GM18909 (cell line): ENCODE measurements around the gene KDM4B.

Source experiments
- ATAC-seq: cut with Tn5 transposase; IDR thresholded peaks from one replicate; pipeline ENCODE4 v1.9.1; 2021; ENCODE audit warnings: mild to moderate bottlenecking; ENCODE audit not compliant: unreplicated experiment, poor library complexity

KDM4B gene

DNA sequence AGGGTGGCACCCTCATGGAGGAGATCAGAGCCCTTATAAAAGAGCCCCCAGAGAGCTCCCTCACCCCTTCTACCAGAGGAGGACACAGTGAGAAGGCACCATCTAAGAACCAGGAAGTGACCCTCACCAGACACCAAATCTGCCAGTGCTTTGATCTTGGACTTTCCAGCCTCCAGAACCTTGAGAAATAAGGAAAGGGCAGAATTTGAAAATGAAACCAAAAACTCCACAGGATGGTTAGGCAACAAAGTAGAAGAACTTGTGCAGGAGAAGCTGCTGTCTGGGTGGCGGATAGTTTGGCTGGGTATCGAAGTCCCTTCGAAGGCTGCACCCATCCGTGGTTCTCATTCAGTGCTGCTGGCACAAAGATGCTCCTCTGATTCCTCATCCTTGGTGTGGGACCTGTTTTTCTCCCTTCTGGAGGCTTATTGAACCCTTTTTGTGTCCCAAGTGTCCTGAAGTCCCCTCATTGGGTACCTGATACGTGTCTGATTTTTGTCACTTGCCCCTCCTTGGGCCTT lies 130.8 kb downstream of the KDM4B start:
- ATAC-seq = no peak

DNA sequence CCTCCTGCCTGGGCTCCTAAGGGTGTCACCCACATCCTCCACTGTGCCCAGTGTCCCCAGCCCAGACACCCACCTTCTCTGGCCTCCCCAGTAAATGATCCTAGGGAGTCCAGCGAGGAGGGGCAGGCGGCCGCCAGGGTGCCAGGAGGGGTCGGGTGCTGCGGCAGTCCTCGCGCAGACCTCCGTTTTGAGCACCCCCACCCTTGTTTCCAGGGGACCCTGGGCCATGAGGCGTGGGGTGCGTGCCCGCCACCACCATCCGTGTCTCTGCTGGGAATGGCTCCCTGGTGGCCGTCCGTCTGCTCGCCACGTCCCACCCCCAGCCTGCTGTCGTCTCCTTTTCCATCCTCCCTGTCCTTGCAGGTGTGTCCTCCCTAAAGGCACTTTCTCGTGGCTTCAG lies 133.0 kb downstream of the KDM4B start:
- ATAC-seq = no peak

DNA sequence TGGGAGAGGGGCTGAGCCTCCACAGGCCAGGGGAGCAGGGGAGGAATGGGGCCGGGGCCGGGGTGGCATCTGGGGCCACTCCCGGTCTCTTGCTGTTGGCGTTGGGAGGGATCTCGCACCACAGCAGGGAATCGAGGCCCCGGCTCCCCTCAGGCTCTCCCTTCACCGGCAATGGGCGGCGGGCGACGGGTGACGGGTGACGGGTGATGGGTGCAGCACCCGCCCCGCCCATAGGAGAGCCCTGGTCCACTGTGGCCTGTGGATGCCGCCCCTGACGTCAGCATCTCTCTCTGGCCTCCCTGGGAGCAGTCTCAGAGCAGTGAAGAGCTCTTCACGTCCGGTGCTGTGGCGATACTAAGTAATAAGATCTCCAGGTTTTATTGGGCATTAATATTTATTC lies 133.6 kb downstream of the KDM4B start:
- ATAC-seq = no peak

DNA sequence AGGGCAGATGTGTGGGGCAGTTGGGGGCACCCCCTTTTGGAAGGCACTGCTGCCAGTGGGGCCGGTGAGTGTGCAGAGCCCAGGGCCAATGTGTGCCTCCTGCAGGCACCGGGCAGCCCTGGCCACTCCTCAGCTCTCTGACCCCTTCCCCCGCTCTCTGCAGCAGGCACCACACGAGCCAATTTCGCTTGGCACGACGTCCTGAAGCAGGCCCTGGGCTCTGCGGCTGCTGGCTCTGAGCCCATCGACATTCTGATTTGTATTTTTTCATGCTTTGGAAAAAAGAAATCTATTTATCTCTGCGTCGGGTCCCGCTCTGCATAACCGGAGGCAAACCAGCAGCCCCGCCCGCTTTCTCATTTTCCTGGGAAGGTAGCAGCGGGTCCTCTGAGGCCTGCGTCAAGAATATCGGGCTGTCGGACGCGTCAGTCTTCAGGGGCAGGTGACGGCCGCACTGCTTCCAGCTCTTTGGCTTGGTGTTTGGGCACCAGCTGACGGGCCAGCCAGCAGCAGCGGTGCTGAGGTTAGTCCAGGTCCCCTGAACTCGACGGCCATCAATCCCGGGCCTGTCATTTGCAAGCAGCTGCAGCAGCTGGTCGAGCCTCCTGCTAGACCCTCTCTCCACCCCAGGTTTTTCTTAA lies 134.3 kb downstream of the KDM4B start:
- ATAC-seq = no peak

DNA sequence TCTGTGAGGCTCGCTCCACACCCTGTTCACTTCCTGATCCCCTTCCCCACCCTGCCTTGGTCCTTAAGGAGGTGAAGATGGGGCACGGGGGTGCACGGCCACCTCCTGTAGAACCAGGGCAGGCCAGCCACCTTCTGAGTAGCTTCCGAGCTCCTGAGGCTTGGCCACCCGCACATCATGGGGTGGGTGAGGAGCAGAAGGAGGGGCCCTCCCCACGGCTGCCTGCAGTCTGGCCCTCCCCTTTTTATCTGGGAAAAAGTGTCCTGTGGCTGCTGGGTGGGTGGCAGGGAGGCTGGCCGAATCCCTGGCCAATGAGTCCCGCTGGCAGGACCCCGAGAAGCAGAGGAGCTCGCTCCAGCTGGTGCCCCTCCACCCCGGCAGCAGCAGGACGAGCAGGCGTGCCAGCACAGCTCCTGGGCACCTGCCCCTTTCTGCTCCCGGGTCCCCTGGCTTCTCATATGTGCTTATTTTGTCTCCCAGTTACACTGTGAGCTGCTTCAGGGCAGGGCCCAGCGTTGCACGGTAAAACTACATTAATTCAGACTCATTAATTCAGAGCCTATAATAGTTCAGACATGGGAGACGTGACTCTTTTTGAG lies 135.0 kb downstream of the KDM4B start:
- ATAC-seq = no peak

DNA sequence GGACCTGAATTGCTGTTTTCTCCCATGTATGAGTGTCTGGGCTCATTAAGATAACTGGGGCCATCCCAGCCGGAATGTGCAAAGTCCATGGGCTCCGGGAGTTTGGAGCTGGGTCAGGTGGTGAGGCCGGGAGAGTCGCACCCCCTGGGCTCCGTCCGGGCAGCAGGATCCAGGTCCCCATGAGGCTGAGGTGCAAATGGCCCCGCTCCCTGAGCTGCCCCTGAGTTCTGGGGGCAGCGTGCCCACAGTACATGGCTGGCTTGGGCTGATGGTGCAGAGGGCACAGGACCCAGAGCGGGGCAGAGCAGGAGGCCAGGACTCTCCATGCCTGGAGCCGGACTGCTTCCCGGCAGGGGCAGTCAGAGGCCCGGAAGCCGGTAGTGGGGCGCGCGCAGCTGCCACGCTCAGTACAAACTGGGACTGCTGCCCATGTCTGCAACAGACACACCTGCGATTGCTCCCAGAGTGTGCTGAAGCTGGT lies 136.0 kb downstream of the KDM4B start:
- ATAC-seq = no peak

DNA sequence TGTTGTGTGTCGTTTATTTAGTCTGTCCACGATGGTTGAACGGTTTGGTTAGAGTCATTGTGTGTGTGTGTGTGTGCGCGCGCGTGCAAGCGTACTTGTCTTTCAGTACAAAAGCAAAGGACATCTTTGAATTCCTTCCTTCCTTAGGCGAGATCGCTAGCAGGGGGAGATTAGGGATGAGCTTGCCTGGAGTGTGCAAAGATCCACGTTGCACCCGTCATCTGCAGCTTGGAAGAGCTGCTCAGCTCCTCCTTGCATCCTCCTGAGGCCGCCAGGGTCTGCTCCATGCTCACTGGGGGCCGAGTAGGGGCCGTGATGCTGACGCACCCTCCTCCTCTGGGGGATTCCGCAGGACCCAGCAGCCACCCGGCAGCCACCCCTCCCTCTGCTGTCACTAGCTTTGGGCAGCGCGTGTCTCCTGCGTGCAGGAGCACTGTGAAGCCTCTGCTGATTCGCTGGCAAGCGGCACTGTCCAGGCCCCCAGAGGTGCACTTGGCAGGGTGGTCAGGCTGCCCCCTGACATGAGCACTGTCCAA lies 137.3 kb downstream of the KDM4B start:
- no peak for ATAC-seq

DNA sequence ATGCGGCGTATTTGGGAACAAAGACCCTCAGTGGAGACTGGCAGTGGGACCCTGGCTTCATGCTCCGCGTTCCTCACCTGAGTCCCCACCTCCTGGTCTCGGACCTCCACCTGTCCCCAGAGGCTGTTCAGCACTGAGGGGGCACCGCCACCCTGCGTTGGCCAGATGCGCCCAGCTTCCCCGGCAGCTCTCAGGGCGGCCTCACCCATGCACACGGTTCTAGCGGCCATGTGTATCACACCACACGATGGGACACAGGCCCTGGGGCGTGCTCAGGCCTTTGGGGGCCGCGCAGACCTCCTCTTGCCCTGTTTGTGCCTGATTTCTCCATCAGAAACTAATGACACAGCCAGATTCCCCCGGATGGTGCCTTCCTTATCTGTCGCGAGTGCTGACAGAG lies 138.1 kb downstream of the KDM4B start:
- no peak for ATAC-seq

DNA sequence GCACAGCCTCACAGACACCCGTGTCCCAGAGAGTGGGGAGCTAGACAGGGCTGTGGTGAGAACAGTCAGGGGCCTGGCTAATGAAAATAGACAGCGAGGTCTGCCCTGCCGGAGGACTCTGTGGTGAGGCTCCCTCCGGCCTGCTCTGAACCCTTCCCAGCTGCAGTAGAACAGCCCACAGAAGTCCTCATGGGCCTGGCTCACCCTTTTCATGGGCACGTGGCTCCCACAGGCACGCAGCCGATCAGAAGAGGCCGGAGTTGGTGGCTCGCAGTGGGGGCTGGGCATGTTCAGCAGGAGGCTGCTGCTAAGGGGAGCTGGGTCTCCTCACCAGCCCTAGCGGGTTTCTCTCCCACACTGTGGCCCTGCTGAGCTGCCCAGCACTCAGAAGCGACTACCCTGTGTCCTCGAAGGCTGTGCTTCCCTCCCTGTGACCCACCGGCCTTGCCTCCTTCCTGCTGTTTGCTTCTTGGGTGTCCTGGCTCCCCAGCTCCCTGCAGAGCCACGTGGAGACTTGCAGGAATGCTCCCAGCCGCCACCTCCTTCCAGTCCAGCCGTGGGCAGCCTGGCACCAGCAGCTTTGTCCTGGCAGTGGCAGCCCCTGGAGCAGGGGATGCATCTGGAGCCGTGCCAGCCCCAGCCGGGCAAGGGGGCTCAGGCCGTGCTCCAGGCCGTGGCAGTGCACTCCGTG lies 138.7 kb downstream of the KDM4B start:
- no peak for ATAC-seq

DNA sequence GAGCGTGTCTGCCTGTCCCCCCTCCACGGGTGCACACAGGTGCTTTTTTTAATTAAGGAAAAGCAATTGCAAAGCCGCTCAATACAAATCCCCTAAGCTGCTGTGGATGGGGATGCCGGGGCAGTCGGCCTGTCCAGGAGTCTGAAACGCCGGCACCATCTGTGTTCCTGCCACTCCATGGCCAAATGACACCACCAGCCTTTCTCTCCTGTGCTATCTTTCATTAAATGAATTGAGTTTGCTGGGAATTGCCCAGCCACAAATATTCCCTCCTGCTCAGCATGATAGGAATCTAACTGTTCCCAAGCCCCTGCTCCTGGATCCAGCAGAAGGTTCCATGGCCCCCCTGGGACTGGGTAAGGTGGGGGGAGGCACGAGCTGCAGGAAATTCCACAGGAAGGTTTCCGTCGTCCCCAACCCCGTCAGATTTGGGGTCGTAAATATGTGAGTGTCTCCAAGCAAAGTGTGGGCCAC lies 139.2 kb downstream of the KDM4B start:
- no peak for ATAC-seq

DNA sequence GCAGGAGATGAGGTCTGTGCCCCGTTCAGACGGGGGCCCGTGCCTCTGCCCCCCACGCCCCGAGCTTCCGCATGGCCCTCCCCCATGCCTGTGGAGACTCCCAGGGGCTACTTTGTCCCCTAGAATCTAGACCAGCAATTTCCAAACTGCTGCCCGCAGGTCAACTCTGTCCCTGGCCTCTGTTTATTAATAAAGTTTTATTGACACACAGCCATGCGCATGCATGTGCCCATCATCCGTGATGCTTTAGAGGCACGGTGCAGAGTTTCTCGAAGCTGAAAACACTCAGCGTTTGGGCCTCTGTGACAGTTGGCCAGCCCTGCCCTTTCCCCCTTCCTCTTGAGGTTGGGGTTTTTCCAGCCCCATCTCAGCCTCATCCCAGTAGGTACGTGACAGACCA lies 140.0 kb downstream of the KDM4B start:
- ATAC-seq = no peak

DNA sequence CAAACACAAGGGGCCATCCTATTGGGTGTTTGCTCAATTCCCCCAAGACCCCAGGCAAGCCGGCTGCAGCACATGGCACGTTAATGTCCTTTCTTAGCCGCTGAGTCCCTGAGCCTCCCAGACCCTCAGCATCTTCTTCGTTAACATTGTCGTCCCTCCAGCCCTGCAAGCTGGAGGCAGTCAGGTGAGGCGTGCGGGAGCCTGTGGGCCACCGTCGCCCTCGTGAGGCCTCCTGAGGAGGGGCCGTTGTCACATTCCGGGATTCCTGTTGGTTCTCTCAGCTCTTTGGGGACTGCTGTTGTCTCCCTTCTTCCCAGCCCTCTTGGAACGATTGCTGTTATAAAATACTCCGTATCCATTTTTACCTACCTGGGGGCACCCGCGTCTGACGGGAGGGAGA lies 140.6 kb downstream of the KDM4B start:
- ATAC-seq = no peak

DNA sequence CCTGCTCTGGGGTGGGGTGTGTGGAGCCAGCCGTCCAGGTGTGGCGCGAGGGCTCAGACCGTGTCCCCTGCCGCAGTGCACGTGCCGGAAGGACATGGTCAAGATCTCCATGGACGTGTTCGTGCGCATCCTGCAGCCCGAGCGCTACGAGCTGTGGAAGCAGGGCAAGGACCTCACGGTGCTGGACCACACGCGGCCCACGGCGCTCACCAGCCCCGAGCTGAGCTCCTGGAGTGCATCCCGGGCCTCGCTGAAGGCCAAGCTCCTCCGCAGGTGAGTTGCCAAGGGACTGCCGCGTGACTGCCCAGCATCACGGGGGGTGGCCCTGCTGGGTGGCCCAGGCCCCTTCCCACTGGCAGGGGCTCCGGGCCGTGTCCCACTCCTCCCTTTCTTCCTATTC lies 141.6 kb downstream of the KDM4B start:
- no peak for ATAC-seq

DNA sequence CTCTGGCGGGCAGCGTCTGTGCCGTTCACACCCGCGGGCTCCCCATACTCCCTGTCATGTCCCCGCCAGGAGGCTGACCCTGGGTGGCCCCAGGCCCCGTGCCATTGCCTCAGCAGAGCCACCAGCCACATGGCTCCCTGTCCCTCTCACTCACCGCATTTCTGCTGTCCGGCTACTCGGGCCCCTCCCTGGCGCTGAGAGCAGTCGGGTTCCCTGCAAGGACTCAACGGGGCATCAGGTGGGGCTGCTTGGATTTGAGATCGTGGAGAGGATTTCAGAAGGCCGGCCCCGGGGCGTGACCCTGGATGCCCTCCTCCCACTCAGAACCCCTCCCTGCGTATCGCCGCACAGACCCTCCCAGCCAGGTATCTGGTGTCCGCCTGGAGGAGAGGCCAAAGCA lies 142.1 kb downstream of the KDM4B start:
- no peak for ATAC-seq

DNA sequence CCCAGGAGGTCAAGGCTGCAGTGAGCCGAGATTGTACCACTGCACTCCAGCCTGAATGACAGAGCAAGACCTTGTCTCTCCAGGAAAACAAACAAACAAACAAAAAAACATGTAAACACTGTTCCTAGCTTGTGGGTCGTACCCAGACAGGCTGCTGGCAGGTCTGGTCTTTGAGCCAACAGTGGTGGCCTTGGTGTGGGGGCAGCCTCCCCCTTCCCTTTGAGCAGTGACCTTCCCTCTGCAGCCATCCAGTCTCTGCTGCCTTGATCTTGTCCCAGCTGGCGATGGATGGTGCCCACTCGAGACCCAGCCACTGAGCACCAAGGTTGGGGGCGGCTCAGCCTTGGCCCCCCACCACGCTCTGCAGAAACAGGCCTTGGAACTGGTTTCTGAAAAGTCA lies 143.3 kb downstream of the KDM4B start:
- ATAC-seq = no peak

DNA sequence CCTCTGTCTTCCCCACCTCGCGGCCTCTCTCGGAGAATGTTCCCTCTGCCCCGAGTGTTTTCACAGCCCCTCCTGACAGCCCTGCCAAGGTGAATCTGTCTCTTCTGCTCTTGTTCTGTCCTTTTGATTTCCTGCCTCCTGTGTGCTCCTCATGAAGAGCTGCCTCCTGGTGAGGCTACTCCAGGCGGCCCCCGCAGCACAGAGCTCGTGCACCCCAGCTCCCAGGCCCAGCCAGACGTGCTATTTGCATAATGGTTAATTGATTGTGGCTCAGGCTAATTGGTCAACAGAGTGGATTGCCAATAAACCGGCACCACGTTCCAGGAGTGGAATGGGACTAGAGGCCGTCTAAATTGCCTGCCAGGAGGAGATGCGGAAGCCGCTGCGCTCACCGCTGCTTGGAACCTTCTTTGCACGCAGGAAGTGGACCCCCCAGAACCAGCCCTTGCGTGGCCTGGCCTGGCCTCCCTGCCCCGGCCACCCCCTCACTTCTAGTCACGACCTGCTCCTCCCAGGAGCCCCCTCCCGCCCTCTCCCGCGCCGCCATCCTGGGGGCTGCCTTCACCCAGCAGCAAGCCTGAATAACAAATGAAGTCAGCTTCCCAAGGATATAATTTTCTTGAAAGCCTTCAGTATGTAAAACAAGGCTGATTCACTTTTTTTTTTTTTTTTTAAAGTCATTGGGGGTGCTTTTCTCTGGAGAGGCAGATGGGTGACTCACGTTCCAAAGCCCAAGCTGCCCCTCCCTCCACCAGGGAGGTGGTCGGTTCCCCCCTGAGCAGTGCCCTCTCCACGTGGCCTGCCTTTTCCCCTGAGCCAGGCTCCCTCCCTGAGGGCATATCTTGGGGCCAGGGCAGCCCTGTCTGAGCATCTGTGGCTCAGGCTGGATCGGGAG lies 144.0 kb downstream of the KDM4B start:
- no peak for ATAC-seq

DNA sequence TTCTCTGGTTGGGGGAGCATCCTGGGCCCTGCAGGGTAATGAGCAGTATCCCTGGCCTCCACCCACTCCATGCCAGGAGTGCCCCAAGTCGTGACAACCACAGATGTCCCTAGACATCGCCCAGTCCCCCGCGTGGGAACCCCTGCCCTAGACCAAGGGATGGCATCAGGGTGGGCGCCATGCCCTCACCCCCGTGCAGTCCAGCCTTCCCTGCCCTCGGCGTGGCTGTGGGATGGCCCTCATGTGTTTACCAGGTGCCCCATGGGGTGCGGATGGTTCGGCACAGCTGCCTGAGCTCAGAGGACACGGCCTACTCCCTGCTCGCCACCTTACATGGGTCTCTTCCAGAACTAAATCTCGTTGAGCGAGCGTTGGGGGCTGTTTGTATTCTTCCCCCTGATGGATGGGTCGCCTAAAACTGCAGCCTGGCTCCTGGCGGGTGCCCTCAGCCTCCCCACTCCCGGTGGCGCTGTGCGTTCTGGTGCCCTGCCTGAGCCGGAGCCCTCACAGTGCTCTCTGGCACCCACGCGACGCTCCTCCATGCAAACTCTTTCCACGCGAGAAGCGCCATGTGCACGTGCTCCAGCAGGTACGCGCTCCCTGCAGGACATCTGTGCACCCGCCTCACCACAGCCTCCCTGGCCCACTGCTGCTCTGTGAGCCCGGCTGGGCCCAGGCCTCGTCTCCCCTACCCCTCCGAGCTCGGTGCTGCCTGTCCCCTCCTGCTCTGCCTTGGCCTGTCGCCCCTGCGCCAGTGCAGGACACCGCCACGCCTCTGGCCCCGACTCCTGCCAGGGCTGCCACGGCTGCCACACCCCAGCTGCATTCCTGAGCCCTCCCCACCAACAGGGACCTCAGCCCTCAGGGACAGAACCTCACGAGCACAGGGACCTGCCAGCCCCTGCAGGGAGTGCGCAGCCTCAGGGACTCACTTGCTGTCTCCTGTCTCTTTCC lies 145.0 kb downstream of the KDM4B start:
- no peak for ATAC-seq

DNA sequence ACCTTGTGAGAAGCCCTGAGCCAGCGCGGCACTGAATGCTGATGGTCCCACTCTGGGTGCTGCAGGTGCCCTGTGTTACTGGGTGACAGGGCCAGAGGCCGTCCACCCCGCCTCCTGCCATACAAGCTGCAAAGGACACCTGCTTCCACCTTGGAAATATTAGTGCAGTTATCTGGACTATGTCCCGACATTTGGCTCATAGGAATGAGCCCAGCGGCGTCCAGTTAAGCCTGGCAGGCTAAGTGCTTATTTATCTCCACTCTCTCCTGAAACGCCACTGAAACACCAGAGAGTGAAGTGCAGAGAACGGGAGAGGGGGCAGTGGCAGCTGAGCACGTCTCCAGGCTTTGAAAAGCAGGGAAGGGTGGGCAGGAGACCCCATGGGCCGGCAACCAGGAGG lies 145.8 kb downstream of the KDM4B start:
- no peak for ATAC-seq

DNA sequence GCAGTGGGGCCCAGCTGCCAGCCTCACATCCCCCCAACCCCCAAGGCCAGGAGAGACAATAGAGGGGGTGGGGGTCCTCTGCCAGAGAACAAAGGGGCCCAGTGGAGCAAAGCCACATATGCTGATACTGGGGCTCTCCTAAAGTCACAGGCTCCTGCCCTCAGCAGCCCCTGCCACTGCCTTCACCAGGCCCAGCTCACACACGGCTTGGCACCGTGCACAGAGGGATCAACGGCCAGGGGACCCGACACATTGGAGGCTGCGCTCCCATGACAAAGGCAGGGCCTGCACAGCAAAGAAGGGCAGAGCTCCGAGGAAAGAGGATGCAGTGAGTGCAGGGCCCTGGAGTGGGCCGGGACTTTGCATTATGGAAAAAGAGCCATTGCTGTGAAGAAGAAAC lies 146.4 kb downstream of the KDM4B start:
- no peak for ATAC-seq
